Trophoblast cell (in vitro differentiated cells and primary cell): ENCODE results near the gene HYKK.
"Not testable (repeated sequence)": the region's sequence is repeated elsewhere in the genome, so short reads cannot be mapped to it uniquely, and the experiment has no call there.

Experiments used
- DNase-seq, 2 donors: peaks; one replicate each; pipeline ENCODE4 v3.0.0-alpha.2; 2016
- H2AFZ ChIP-seq: 2 replicates; pipeline ENCODE4 v1.6.1; 2013; ENCODE audit warnings: low read length, moderate library complexity, mild to moderate bottlenecking; ENCODE audit not compliant: insufficient read depth, poor library complexity
- H2AK5ac ChIP-seq: 2 replicates; pipeline ENCODE4 v1.6.1; 2013; ENCODE audit warnings: mild to moderate bottlenecking, low read length
- H2BK120ac ChIP-seq: 2 replicates; pipeline ENCODE4 v1.6.1; 2013; ENCODE audit warnings: low read length, mild to moderate bottlenecking, moderate library complexity; ENCODE audit not compliant: insufficient read depth, poor library complexity
- H2BK12ac ChIP-seq: 2 replicates; pipeline ENCODE4 v1.6.1; 2013; ENCODE audit warnings: mild to moderate bottlenecking, low read length, moderate library complexity
- H2BK5ac ChIP-seq: 2 replicates; pipeline ENCODE4 v1.6.1; 2013; ENCODE audit warnings: low read length, low read depth, moderate library complexity, mild to moderate bottlenecking; ENCODE audit not compliant: poor library complexity
- H3K14ac ChIP-seq: 2 replicates; pipeline ENCODE4 v1.6.1; 2013; ENCODE audit warnings: mild to moderate bottlenecking, low read length
- H3K18ac ChIP-seq: 2 replicates; pipeline ENCODE4 v1.6.1; 2013; ENCODE audit warnings: mild to moderate bottlenecking, low read length
- H3K23ac ChIP-seq: 2 replicates; pipeline ENCODE4 v1.6.1; 2013; ENCODE audit warnings: low read length
- H3K27ac ChIP-seq: 2 replicates; pipeline ENCODE4 v1.5.1; 2013; ENCODE audit warnings: low read depth, mild to moderate bottlenecking, inconsistent platforms, low read length, moderate library complexity
- H3K27me3 ChIP-seq: 2 replicates; pipeline ENCODE4 v1.6.1; 2013; ENCODE audit warnings: inconsistent platforms, mild to moderate bottlenecking, low read length, moderate library complexity; ENCODE audit not compliant: insufficient read depth
- H3K36me3 ChIP-seq, 2 experiments: 1 replicate in 1 of 2; 2 replicates in 1 of 2; pipeline ENCODE4 v1.6.1; 2013; ENCODE audit warnings: low read length in 2 of 2, mild to moderate bottlenecking in 2 of 2, moderate library complexity in 1 of 2; ENCODE audit not compliant: insufficient read depth in 2 of 2, control insufficient read depth in 1 of 2
- H3K4ac ChIP-seq: 2 replicates; pipeline ENCODE4 v1.6.1; 2013; ENCODE audit warnings: low read depth, mild to moderate bottlenecking, low read length, moderate library complexity
- H3K4me1 ChIP-seq, 2 experiments: 1 replicate in 1 of 2; 2 replicates in 1 of 2; pipeline ENCODE4 v1.6.1; 2013; ENCODE audit warnings: low read length in 2 of 2, mild to moderate bottlenecking in 2 of 2, moderate library complexity in 1 of 2; ENCODE audit not compliant: insufficient read depth in 2 of 2, control insufficient read depth in 1 of 2
- H3K4me2 ChIP-seq: 2 replicates; pipeline ENCODE4 v1.6.1; 2013; ENCODE audit warnings: inconsistent platforms, mild to moderate bottlenecking, low read length, moderate library complexity
- H3K4me3 ChIP-seq: 2 replicates; pipeline ENCODE4 v1.5.1; 2013; ENCODE audit warnings: mild to moderate bottlenecking, low read depth, low read length, inconsistent platforms
- H3K79me1 ChIP-seq: one replicate; pipeline ENCODE4 v1.6.1; 2013; ENCODE audit warnings: low read length
- H3K79me2 ChIP-seq: 2 replicates; pipeline ENCODE4 v1.6.1; 2013; ENCODE audit warnings: low read length, mild to moderate bottlenecking; ENCODE audit not compliant: control insufficient read depth, insufficient read depth, poor library complexity
- H3K9ac ChIP-seq: 2 replicates; pipeline ENCODE4 v1.6.1; 2013; ENCODE audit warnings: mild to moderate bottlenecking, low read length
- H3K9me3 ChIP-seq: 2 replicates; pipeline ENCODE4 v1.6.1; 2013; ENCODE audit warnings: low read depth, mild to moderate bottlenecking, control low read depth, inconsistent platforms, low read length; ENCODE audit not compliant: insufficient read depth
- H4K12ac ChIP-seq: 2 replicates; pipeline ENCODE4 v1.6.1; 2013; ENCODE audit warnings: low read depth, mild to moderate bottlenecking, low read length, moderate library complexity
- H4K8ac ChIP-seq: 2 replicates; pipeline ENCODE4 v1.6.1; 2013; ENCODE audit warnings: low read depth, mild to moderate bottlenecking, low read length, moderate library complexity
- H4K91ac ChIP-seq: one replicate; pipeline ENCODE4 v1.6.1; 2013; ENCODE audit warnings: low read depth, mild to moderate bottlenecking, low read length, moderate library complexity
- WGBS: extraction: QIAGEN DNeasy Blood & Tissue Kit; methylation state at CpG from one replicate; pipeline ENCODE4 v1.1.7; 2013; ENCODE audit warnings: missing lambda C conversion rate; ENCODE audit not compliant: insufficient read length, insufficient coverage; ENCODE audit errors: extremely low coverage; 5-methylcytosine and 5-hydroxymethylcytosine counted together

The HYKK gene

GRCh38 chr15:78509726-78510312 lies 2.4 kb downstream of the HYKK start:
- no peak for DNase-seq
- no peak overlapping the region for H3K9ac ChIP-seq
- no peak overlapping the region for H3K18ac ChIP-seq

GRCh38 chr15:78520035-78520434 lies 12.7 kb downstream of the HYKK start:
- not testable (repeated sequence) for H3K36me3 ChIP-seq, H3K14ac ChIP-seq, H3K23ac ChIP-seq, H2AFZ ChIP-seq, H2AK5ac ChIP-seq, H3K9me3 ChIP-seq, H4K91ac ChIP-seq, H3K79me1 ChIP-seq, H2BK12ac ChIP-seq, H3K4me2 ChIP-seq, H3K4me1 ChIP-seq, H2BK120ac ChIP-seq, H2BK5ac ChIP-seq, H3K27me3 ChIP-seq, H3K9ac ChIP-seq, H3K18ac ChIP-seq, H3K4ac ChIP-seq, H3K79me2 ChIP-seq, DNase-seq, H4K12ac ChIP-seq, H3K4me3 ChIP-seq, H4K8ac ChIP-seq, H3K27ac ChIP-seq
- WGBS, result no CpG with 5 or more reads among the region's 3 CpGs

More at GRCh38 chr15:78509726-78510312, 2.4 kb downstream of the HYKK start:
- Histone ChIP-seq H3K9me3 (no peaks in the 10 kb centered on the region), H3K14ac (no peak overlapping the region), H3K4ac (no peak overlapping the region), H4K8ac (no peak overlapping the region), H3K4me2 (no peak overlapping the region), H2AFZ (no peak overlapping the region), H3K27me3 (no peaks in the 10 kb centered on the region), H2BK5ac (no peak overlapping the region), H2BK12ac (no peak overlapping the region), H3K4me1 (peaks cover 2 to 5% of the 10 kb centered on the region in 2 experiments), H3K36me3 (no peaks in the 10 kb centered on the region), H3K23ac (no peak overlapping the region), H4K91ac (no peak overlapping the region), H2AK5ac (no peak overlapping the region), H2BK120ac (no peak overlapping the region), H3K79me1 (peaks cover 3% of the 10 kb centered on the region), H4K12ac (no peak overlapping the region), H3K27ac (no peak overlapping the region), H3K4me3 (no peak overlapping the region), H3K79me2 (no peaks in the 10 kb centered on the region)
- WGBS, result no CpG with 5 or more reads among the region's 6 CpGs

- Histone ChIP-seq H3K4me1 (no peaks in the 10 kb centered on the region), H3K9ac (no peak overlapping the region), H3K79me1 (no peaks in the 10 kb centered on the region), H3K4me3 (no peak overlapping the region), H2AK5ac (no peak overlapping the region), H3K9me3 (peaks cover 5% of the 10 kb centered on the region), H3K18ac (no peak overlapping the region), H3K36me3 (no peaks in the 10 kb centered on the region), H3K27ac (no peak overlapping the region), H4K8ac (no peak overlapping the region), H3K23ac (no peak overlapping the region), H4K12ac (no peak overlapping the region), H2BK12ac (no peak overlapping the region), H2BK120ac (no peak overlapping the region), H2AFZ (no peak overlapping the region), H3K79me2 (no peaks in the 10 kb centered on the region), H4K91ac (no peak overlapping the region), H3K4me2 (no peak overlapping the region), H3K14ac (no peak overlapping the region), H3K27me3 (no peaks in the 10 kb centered on the region), H2BK5ac (no peak overlapping the region), H3K4ac (no peak overlapping the region)
- no CpG with 5 or more reads among the region's 5 CpGs for WGBS
- DNase-seq, result no peak
Observed at GRCh38 chr15:78524230-78524629, 16.9 kb downstream of the HYKK start.

- Histone ChIP-seq H3K4ac (no peak overlapping the region), H3K23ac (no peak overlapping the region), H3K79me1 (no peaks in the 10 kb centered on the region), H3K79me2 (no peaks in the 10 kb centered on the region), H3K4me1 (no peaks in the 10 kb centered on the region), H3K4me2 (no peak overlapping the region), H2BK5ac (no peak overlapping the region), H3K14ac (no peak overlapping the region), H4K12ac (no peak overlapping the region), H2BK120ac (no peak overlapping the region), H3K27ac (no peak overlapping the region), H4K8ac (no peak overlapping the region), H2BK12ac (no peak overlapping the region), H3K27me3 (no peaks in the 10 kb centered on the region), H2AK5ac (no peak overlapping the region), H3K18ac (no peak overlapping the region), H3K36me3 (no peaks in the 10 kb centered on the region), H3K4me3 (no peak overlapping the region), H2AFZ (no peak overlapping the region), H3K9ac (no peak overlapping the region), H3K9me3 (peaks cover 5% of the 10 kb centered on the region), H4K91ac (no peak overlapping the region)
- DNase-seq, result peak in 1 of 2 donors; percentile 31
- WGBS, result no CpG with 5 or more reads among the region's 5 CpGs
Observed at GRCh38 chr15:78527325-78527724, 19.9 kb downstream of the HYKK start.
